ENCODE results near the gene RNF157. TPM values are rescaled to one million over a fixed set of nuclear protein-coding genes. Genes with fewer than 3 reads are reported as not detected.

The RNF157 gene
- total and polyA plus RNA-seq, 2 of the 13 experiments (the other 11 are each of a cell fraction or from before 2014, with no cell fraction given): 0.44 to 1.5 TPM

- H3K4me3 ChIP-seq (replicated peaks in 1 of 3; ENCODE audit: insufficient read depth in 1 of 3, low read depth in 2 of 3, low read length in 3 of 3): no peak overlapping the region
- H3K4me1 ChIP-seq (ENCODE audit: insufficient read depth, low read length): peaks cover 50% of the 10 kb centered on the region
- H3K27me3 ChIP-seq (ENCODE audit: control insufficient read depth in 1 of 2, insufficient read depth in 2 of 2, low read length in 2 of 2): no peaks in the 10 kb centered on the region
- no peak for DNase-seq (ENCODE audit: low spot score)
- no peaks in the 10 kb centered on the region for H3K9me3 ChIP-seq (ENCODE audit: low read length)
- CTCF ChIA-PET (ENCODE audit: low intra/inter-chr PET ratio, low total read pairs): no interaction called here
- H3K4me2 ChIP-seq (ENCODE audit: low read depth, low read length): no peak overlapping the region
- no peak for ATAC-seq
- WGBS (ENCODE audit: low lambda C conversion rate): 96% methylated on average over 11 of the region's 12 CpGs
- H3K36me3 ChIP-seq (replicated peaks in 1 of 2; ENCODE audit: control insufficient read depth in 1 of 2, insufficient read depth in 2 of 2, low read length in 2 of 2): peaks cover 8 to 12% of the 10 kb centered on the region in 2 experiments; a peak in 3 of 5 replicates
- POLR2A ChIA-PET: interaction anchor here (1.2 to 5.2 kb wide), 3 partner anchors 10 to 90 kb away, joined by 3 to 27 read pairs (median 4); no protein-coding TSS in a partner anchor
- BruUV-seq (replicated peaks): no TSS peak
- no peak overlapping the region for H2AFZ ChIP-seq (ENCODE audit: low read length)
- H3K79me2 ChIP-seq (ENCODE audit: insufficient read depth, low read length): peaks cover 25% of the 10 kb centered on the region
- intact Hi-C loops (cut with micrococcal nuclease; ENCODE audit: unreplicated experiment) (no loop called here), in situ Hi-C loops (cut with HindIII; ENCODE audit: extremely low pct_ligation_motif_present, low pct_unique_long_range_greater_than_20kb) (no loop called here)
- H4K20me1 ChIP-seq (ENCODE audit: insufficient read depth, low read length): no peaks in the 10 kb centered on the region; the same call in 1 of the 2 replicates
- no peak overlapping the region for H3K27ac ChIP-seq (ENCODE audit: extremely low read length, insufficient read depth, low read length)
- H3K9ac ChIP-seq (ENCODE audit: insufficient read depth, low read depth, low read length): no peak overlapping the region
- TF ChIP-seq ZNF891 (CRISPR knock-in tag; IDR thresholded peaks at IDR 0.05) (0 out of 2 replicates have a peak, but pooled peaks have one; percentile 13), ZNF687 (CRISPR knock-in tag; IDR thresholded peaks at IDR 0.05) (peak; percentile 19; the same call in 1 of the 2 replicates), ZNF598 (CRISPR knock-in tag; IDR thresholded peaks at IDR 0.05; ENCODE audit: borderline replicate concordance) (0 out of 2 replicates have a peak, but pooled peaks have one; percentile 25), ZNF772 (CRISPR knock-in tag; IDR thresholded peaks at IDR 0.05) (0 out of 2 replicates have a peak, but pooled peaks have one; percentile 30), POLR2A (IDR thresholded peaks at IDR 0.05; ENCODE audit: insufficient read depth in 1 of 2, low read depth in 2 of 2, low read length in 2 of 2) (peak in 1 of 2 experiments; percentile 14; a peak in 1 of 4 replicates), CC2D1A (CRISPR knock-in tag; IDR thresholded peaks at IDR 0.05) (no peak), ZBTB25 (CRISPR knock-in tag; IDR thresholded peaks at IDR 0.05) (no peak), NRL (CRISPR knock-in tag; IDR thresholded peaks at IDR 0.05; ENCODE audit: borderline replicate concordance) (0 out of 2 replicates have a peak, but pooled peaks have one; percentile 55), ZNF567 (CRISPR knock-in tag; IDR thresholded peaks at IDR 0.05; ENCODE audit: borderline replicate concordance) (0 out of 2 replicates have a peak, but pooled peaks have one; percentile 40), MXD1 (CRISPR knock-in tag; IDR thresholded peaks at IDR 0.05) (0 out of 2 replicates have a peak, but pooled peaks have one; percentile 27)
- no peak for FAIRE-seq
Measured at GRCh38 chr17:76268991-76269981, 29.0 kb upstream of the RNF157 start.
